H1 (cell line): ENCODE measurements around the gene LSM5.

Source experiments
- CBX8 ChIP-seq: fragments of 300-800, 300-1000 bp; sonication (generic); IDR thresholded peaks from 2 replicates; pipeline ENCODE4 v1.7.1; 2016; ENCODE audit warnings: low read depth, low read length, borderline replicate concordance
- EZH2 ChIP-seq: fragments of 200-600 bp; sonication (generic); IDR thresholded peaks from 2 replicates; pipeline ENCODE4 v1.7.1; 2012; ENCODE audit warnings: low read depth, mild to moderate bottlenecking, moderate library complexity, low read length, inconsistent platforms; ENCODE audit not compliant: severe bottlenecking
- NRF1 ChIP-seq: IDR thresholded peaks from 2 replicates; pipeline ENCODE4 v1.6.1; 2011; ENCODE audit warnings: mild to moderate bottlenecking, low read depth, low read length, improper control_type of control experiment
- POLR2A ChIP-seq, 2 experiments: IDR thresholded peaks; 1 replicate in 1 of 2; 2 replicates in 1 of 2; pipeline ENCODE4 v1.6.1; 2011; ENCODE audit warnings: low read depth in 2 of 2, low read length in 2 of 2, mild to moderate bottlenecking in 2 of 2; ENCODE audit errors: control extremely low read depth in 1 of 2
- USF2 ChIP-seq: IDR thresholded peaks from 2 replicates; pipeline ENCODE4 v1.6.1; 2011; ENCODE audit warnings: low read length, improper control_type of control experiment

- TF ChIP-seq NRF1 (no peak), USF2 (no peak), CBX8 (no peak), EZH2 (no peak), POLR2A (IDR thresholded peaks at IDR 0.05; ENCODE audit: control extremely low read depth in 1 of 2, low read depth in 2 of 2, low read length in 2 of 2) (no peak)
Measured at GRCh38 chr7:32518534-32519140, 28.5 kb upstream of the LSM5 start.
